H1 (cell line): ENCODE measurements around the gene TDRD6. TPM values are rescaled to one million over a fixed set of nuclear protein-coding genes. Genes with fewer than 3 reads are reported as not detected.

Experiments used
- CTCF ChIA-PET: fragments of 300-600 bp; sonication (Branson Sonifier 250); formaldehyde crosslinking; loops from one replicate; lab custom pipeline; 2021; ENCODE audit not compliant: partially characterized antibody; lab: Charles Lee
- POLR2A ChIA-PET: fragments of 300-600 bp; sonication (Branson Sonifier 250); formaldehyde crosslinking; loops from one replicate; lab custom pipeline; 2021; ENCODE audit warnings: inconsistent platforms; ENCODE audit not compliant: partially characterized antibody; lab: Charles Lee
- DNase-seq, 2 experiments: peaks; one replicate each; pipeline versions ENCODE4 v3.0.0 to v3.0.0-alpha.2; 2010 to 2022; ENCODE audit warnings: low spot score in 2 of 2, low read depth in 1 of 2, mixed read lengths in 1 of 2
- FAIRE-seq: peaks from 2 replicates; lab custom pipeline; 2011; peaks lifted over from hg19 to GRCh38; lab: Jason Lieb, UNC
- H2AFZ ChIP-seq: 2 replicates; pipeline ENCODE4 v1.8.1; 2012; ENCODE audit warnings: low read length, inconsistent platforms
- H2AK5ac ChIP-seq: 2 replicates; pipeline ENCODE4 v1.6.1; 2013; ENCODE audit warnings: low read depth, low read length
- H2BK120ac ChIP-seq: replicated peaks from 2 replicates; pipeline ENCODE3; 2013; ENCODE audit warnings: low read depth, low read length, inconsistent platforms
- H2BK12ac ChIP-seq: 2 replicates; pipeline ENCODE4 v1.6.1; 2013; ENCODE audit warnings: low read depth, low read length
- H2BK15ac ChIP-seq: 2 replicates; pipeline ENCODE4 v1.6.1; 2013; ENCODE audit warnings: low read length
- H2BK20ac ChIP-seq: 2 replicates; pipeline ENCODE4 v1.6.1; 2013; ENCODE audit warnings: low read length
- H2BK5ac ChIP-seq: 2 replicates; pipeline ENCODE4 v1.6.1; 2013; ENCODE audit warnings: low read depth, low read length
- H3K14ac ChIP-seq: 2 replicates; pipeline ENCODE4 v1.6.1; 2013; ENCODE audit warnings: inconsistent platforms; ENCODE audit not compliant: insufficient read length
- H3K18ac ChIP-seq: 2 replicates; pipeline ENCODE4 v1.6.1; 2013; ENCODE audit warnings: low read length; ENCODE audit errors: extremely low read depth
- H3K23ac ChIP-seq: 2 replicates; pipeline ENCODE4 v1.6.1; 2013; ENCODE audit warnings: inconsistent platforms; ENCODE audit not compliant: insufficient read length
- H3K23me2 ChIP-seq: 2 replicates; pipeline ENCODE4 v1.6.1; 2013; ENCODE audit warnings: low read depth, low read length
- H3K27ac ChIP-seq: 2 replicates; pipeline ENCODE4 v1.6.1; 2011; ENCODE audit warnings: low read depth, low read length, inconsistent platforms
- H3K27me3 ChIP-seq, 4 experiments: replicated peaks in 1 of 4; 1 replicate in 1 of 4; 2 replicates in 3 of 4; pipeline versions ENCODE4 v1.6.1 to v1.8.1; 2011 to 2013; ENCODE audit warnings: low read length in 3 of 4, mild to moderate bottlenecking in 3 of 4, inconsistent platforms in 2 of 4, mixed read lengths in 2 of 4, moderate library complexity in 1 of 4; ENCODE audit not compliant: control insufficient read depth in 3 of 4, insufficient read depth in 3 of 4; ENCODE audit errors: extremely low read depth in 1 of 4
- H3K36me3 ChIP-seq, 4 experiments: 2 replicates each; pipeline versions ENCODE4 v1.6.1 to v1.8.1; 2011 to 2013; ENCODE audit warnings: mild to moderate bottlenecking in 4 of 4, low read length in 3 of 4, moderate library complexity in 2 of 4, control low read depth in 1 of 4, inconsistent platforms in 1 of 4; ENCODE audit not compliant: insufficient read depth in 4 of 4, control insufficient read depth in 2 of 4
- H3K4ac ChIP-seq: replicated peaks from 2 replicates; pipeline ENCODE3; 2013; ENCODE audit warnings: low read length, low read depth, mixed read lengths, inconsistent platforms; ENCODE audit not compliant: insufficient read length
- H3K4me1 ChIP-seq, 4 experiments: replicated peaks in 1 of 4; 1 replicate in 1 of 4; 2 replicates in 3 of 4; pipeline versions ENCODE4 v1.6.1 to v1.8.1; 2011 to 2013; ENCODE audit warnings: low read length in 3 of 4, inconsistent platforms in 2 of 4, mixed read lengths in 1 of 4; ENCODE audit not compliant: insufficient read depth in 4 of 4, control insufficient read depth in 3 of 4
- H3K4me2 ChIP-seq, 2 experiments: 2 replicates each; pipeline versions ENCODE4 v1.6.1 to v1.8.1; 2011 to 2013; ENCODE audit warnings: low read depth in 2 of 2, low read length in 2 of 2, control low read depth in 1 of 2, inconsistent platforms in 1 of 2, mild to moderate bottlenecking in 1 of 2; ENCODE audit not compliant: insufficient read depth in 1 of 2
- H3K4me3 ChIP-seq, 4 experiments: fragments of 200-600, 300-600 bp in 1 of 4; sonication (generic), shearing (Covaris generic), sonication (Bioruptor Twin) in 1 of 4; 2 replicates each; pipeline versions ENCODE4 v1.5.1 to v1.8.1; 2011 to 2016; ENCODE audit warnings: low read length in 4 of 4, low read depth in 3 of 4, control low read depth in 2 of 4, inconsistent platforms in 2 of 4, mild to moderate bottlenecking in 2 of 4, mixed read lengths in 1 of 4, moderate library complexity in 1 of 4; ENCODE audit not compliant: insufficient read depth in 2 of 4; ENCODE audit errors: extremely low read depth in 1 of 4
- H3K56ac ChIP-seq: replicated peaks from 2 replicates; pipeline ENCODE3; 2013; ENCODE audit warnings: low read depth, mild to moderate bottlenecking, mixed read lengths, low read length, inconsistent platforms; ENCODE audit not compliant: insufficient read length
- H3K79me1 ChIP-seq: 2 replicates; pipeline ENCODE4 v1.6.1; 2013; ENCODE audit warnings: low read depth, low read length, control low read depth
- H3K79me2 ChIP-seq, 2 experiments: 2 replicates each; pipeline versions ENCODE4 v1.6.1 to v1.8.1; 2012 to 2013; ENCODE audit warnings: low read length in 2 of 2, mild to moderate bottlenecking in 2 of 2, inconsistent platforms in 1 of 2; ENCODE audit not compliant: insufficient read depth in 2 of 2, control insufficient read depth in 1 of 2
- H3K9ac ChIP-seq, 4 experiments: replicated peaks in 1 of 4; 1 replicate in 1 of 4; 2 replicates in 3 of 4; pipeline versions ENCODE4 v1.6.1 to v1.8.1; 2011 to 2013; ENCODE audit warnings: low read depth in 3 of 4, low read length in 3 of 4, control low read depth in 2 of 4, mild to moderate bottlenecking in 2 of 4, moderate library complexity in 2 of 4, inconsistent platforms in 1 of 4; ENCODE audit errors: extremely low read depth in 1 of 4
- H3K9me3 ChIP-seq, 2 experiments: 2 replicates each; pipeline versions ENCODE4 v1.6.1 to v1.8.1; 2012 to 2013; ENCODE audit warnings: mild to moderate bottlenecking in 2 of 2, moderate library complexity in 2 of 2, control low read depth in 1 of 2, inconsistent platforms in 1 of 2, low read depth in 1 of 2, low read length in 1 of 2, mixed read lengths in 1 of 2; ENCODE audit not compliant: insufficient read depth in 2 of 2
- H4K20me1 ChIP-seq, 2 experiments: replicated peaks in 1 of 2; 2 replicates each; pipeline versions ENCODE3 to v1.8.1; 2011 to 2013; ENCODE audit warnings: inconsistent platforms in 2 of 2, low read length in 2 of 2, mild to moderate bottlenecking in 1 of 2; ENCODE audit not compliant: insufficient read depth in 2 of 2, control insufficient read depth in 1 of 2
- H4K5ac ChIP-seq: 2 replicates; pipeline ENCODE4 v1.6.1; 2013; ENCODE audit warnings: low read length, low read depth, mixed read lengths, inconsistent platforms; ENCODE audit not compliant: insufficient read length
- H4K8ac ChIP-seq: 2 replicates; pipeline ENCODE4 v1.8.0; 2013; ENCODE audit warnings: mild to moderate bottlenecking, moderate library complexity, low read length, inconsistent platforms; ENCODE audit not compliant: insufficient read depth; ENCODE audit errors: extremely low read depth
- H4K91ac ChIP-seq: replicated peaks from 2 replicates; pipeline ENCODE3; 2013; ENCODE audit warnings: low read length, mixed read lengths, inconsistent platforms; ENCODE audit not compliant: insufficient read length
- GTF2F1 ChIP-seq: IDR thresholded peaks from 2 replicates; pipeline ENCODE4 v1.6.1; 2012; ENCODE audit warnings: low read depth, low read length, improper control_type of control experiment, borderline replicate concordance
- KDM5A ChIP-seq: fragments of 200-600 bp; IDR thresholded peaks from 2 replicates; pipeline ENCODE4 v1.7.1; 2012; ENCODE audit warnings: mild to moderate bottlenecking, low read length, inconsistent platforms, mixed read lengths
- NANOG ChIP-seq: IDR thresholded peaks from 2 replicates; pipeline ENCODE4 v1.6.1; 2011; ENCODE audit warnings: low read length, low read depth, mild to moderate bottlenecking, inconsistent platforms; ENCODE audit not compliant: insufficient read depth, poor library complexity, severe bottlenecking
- NRF1 ChIP-seq: IDR thresholded peaks from 2 replicates; pipeline ENCODE4 v1.6.1; 2011; ENCODE audit warnings: mild to moderate bottlenecking, low read depth, low read length, improper control_type of control experiment
- RAD21 ChIP-seq, 2 experiments: IDR thresholded peaks in 1 of 2; conservative IDR thresholded peaks in 1 of 2; 2 replicates each; pipeline ENCODE4 v1.6.1; 2011; ENCODE audit warnings: low read depth in 2 of 2, low read length in 2 of 2, improper control_type of control experiment in 1 of 2, inconsistent platforms in 1 of 2, mild to moderate bottlenecking in 1 of 2, moderate library complexity in 1 of 2
- RXRA ChIP-seq: IDR thresholded peaks from 2 replicates; pipeline ENCODE4 v1.6.1; 2011; ENCODE audit warnings: low read depth, mild to moderate bottlenecking, low read length, moderate library complexity; ENCODE audit not compliant: insufficient read depth
- SIRT6 ChIP-seq: IDR thresholded peaks from one replicate; pipeline ENCODE4 v1.7.1; 2012; ENCODE audit warnings: low read length, inconsistent platforms
- SP2 ChIP-seq: IDR thresholded peaks from 2 replicates; pipeline ENCODE4 v1.6.1; 2012; ENCODE audit warnings: mild to moderate bottlenecking, low read length, inconsistent platforms
- ZNF274 ChIP-seq: IDR thresholded peaks from 2 replicates; pipeline ENCODE4 v1.7.0; 2012; ENCODE audit warnings: low read length, borderline replicate concordance; ENCODE audit errors: extremely low read depth
- WGBS, 2 experiments: shearing (Covaris generic) in 1 of 2; methylation state at CpG; one replicate each; pipeline versions ENCODE4 v1.1.6 to v1.1.7; 2013 to 2015; ENCODE audit warnings: low lambda C conversion rate in 2 of 2, mixed read lengths in 2 of 2, inconsistent platforms in 1 of 2, low coverage in 1 of 2, missing lambda C conversion rate in 1 of 2; ENCODE audit not compliant: insufficient replicate concordance in 2 of 2, insufficient coverage in 1 of 2, insufficient read length in 1 of 2; ENCODE audit errors: extremely low coverage in 1 of 2, missing lambda C conversion rate in 1 of 2; 5-methylcytosine and 5-hydroxymethylcytosine counted together
- polyA plus RNA-seq, 7 experiments: library from polyadenylated mRNA; depleted of rRNA in 3 of 7; stranded (reverse) in 5 of 7; unstranded in 2 of 7; fragments of >200 nt in 5 of 7; fragments of 200-250 nt in 2 of 7; gene quantifications; 1 replicate in 5 of 7; 2 replicates in 1 of 7; 4 replicates in 1 of 7; pipeline versions ENCODE4 v1.2.1 to v1.2.3, GENCODE V29; 2011 to 2013; ENCODE audit warnings: missing spikeins in 2 of 7, mixed read lengths in 2 of 7
- total RNA-seq: library from RNA; stranded (reverse); fragmentation: NEBNext Ultra II Directional; extraction: Animal tissue kit (Norgen Biotek cat#: 25700); gene quantifications from 2 replicates; pipeline ENCODE4 v1.2.1, GENCODE V29; 2021

The TDRD6 gene
- total and polyA plus RNA-seq, 2 of the 8 experiments (the other 6 are each of a cell fraction or from before 2014, with no cell fraction given) = 0.06 to 0.19 TPM

GRCh38 chr6:46745973-46746372 is 58.3 kb downstream of the TDRD6 start:
- DNase-seq (no peak), FAIRE-seq (no peak)
- H3K4ac ChIP-seq = no peak overlapping the region
- ChIA-PET CTCF (interaction anchor here (0.7 to 5.3 kb wide), 2 partner anchors 11 to 501 kb away, joined by 3 to 41 read pairs; partner anchors contain the start of gene PLA2G7), POLR2A (no interaction called here)
- no peak overlapping the region for H3K56ac ChIP-seq
- no peak overlapping the region for H2BK12ac ChIP-seq
- H3K14ac ChIP-seq = no peak overlapping the region
- WGBS, 2 experiments = 89% methylated on average over 2 of the region's 2 CpGs; no CpG with 5 or more reads in 1 of the 2 experiments
- no peak overlapping the region for H3K4me3 ChIP-seq
- TF ChIP-seq NANOG = no peak
- TF ChIP-seq ZNF274 = no peak
- TF ChIP-seq GTF2F1 = no peak
- TF ChIP-seq RXRA = no peak
- no peak for TF ChIP-seq KDM5A
- TF ChIP-seq SIRT6 = no peak
- TF ChIP-seq NRF1 = no peak
- no peak for TF ChIP-seq SP2
- no peak for TF ChIP-seq RAD21 (IDR thresholded peaks at IDR 0.05 in 1 of 2, conservative IDR thresholded peaks at IDR 0.05 in 1 of 2; ENCODE audit: low read depth in 2 of 2, low read length in 2 of 2)
- H2BK5ac ChIP-seq = no peak overlapping the region
- no peak overlapping the region for H3K18ac ChIP-seq
- no peak overlapping the region for H3K9ac ChIP-seq
- H4K20me1 ChIP-seq = no peaks in the 10 kb centered on the region
- no peaks in the 10 kb centered on the region for H3K23me2 ChIP-seq
- H3K79me1 ChIP-seq = no peaks in the 10 kb centered on the region
- H3K27me3 ChIP-seq = no peaks in the 10 kb centered on the region
- no peak overlapping the region for H4K8ac ChIP-seq
- H2BK120ac ChIP-seq = no peak overlapping the region
- peaks cover 2 to 10% (median 4%) of the 10 kb centered on the region in 4 experiments; a peak in 6 of 7 replicates for H3K4me1 ChIP-seq
- H2AK5ac ChIP-seq = no peak overlapping the region
- H3K79me2 ChIP-seq = no peaks in the 10 kb centered on the region
- no peak overlapping the region for H3K23ac ChIP-seq
- H2BK20ac ChIP-seq = no peak overlapping the region
- no peak overlapping the region for H2AFZ ChIP-seq
- no peak overlapping the region for H3K4me2 ChIP-seq
- H4K5ac ChIP-seq = no peak overlapping the region
- H3K36me3 ChIP-seq = no peaks in the 10 kb centered on the region
- no peaks in the 10 kb centered on the region for H3K9me3 ChIP-seq
- H3K27ac ChIP-seq = no peak overlapping the region
- H2BK15ac ChIP-seq = no peak overlapping the region
- no peak overlapping the region for H4K91ac ChIP-seq
